Fibroblast of villous mesenchyme (primary cell): ENCODE measurements around the gene ARHGAP11A. TPM values are rescaled to one million over a fixed set of nuclear protein-coding genes. Genes with fewer than 3 reads are reported as not detected.
A peak's percentile ranks its signal among the peaks of the same experiment; 100 is the strongest.
"Not testable (repeated sequence)": the region's sequence is repeated elsewhere in the genome, so short reads cannot be mapped to it uniquely, and the experiment has no call there.

Experiments
- DNase-seq: peaks from one replicate; pipeline ENCODE4 v3.0.0-alpha.2; 2010; ENCODE audit warnings: low read depth
- H3K4me3 ChIP-seq: 2 replicates; pipeline ENCODE4 v1.5.1; 2011; ENCODE audit warnings: low read depth, mild to moderate bottlenecking, low read length
- total RNA-seq: library from RNA; depleted of rRNA; stranded (reverse); fragments of >200 nt; gene quantifications from 2 replicates; pipeline ENCODE4 v1.2.3, GENCODE V29; 2012
- TF ChIP-seq, protein P1 (sequence below): IDR thresholded peaks from 2 replicates; pipeline ENCODE4 v1.5.1; 2012; ENCODE audit warnings: low read depth, mild to moderate bottlenecking, low read length; ENCODE audit not compliant: insufficient read depth

ARHGAP11A gene, protein sequence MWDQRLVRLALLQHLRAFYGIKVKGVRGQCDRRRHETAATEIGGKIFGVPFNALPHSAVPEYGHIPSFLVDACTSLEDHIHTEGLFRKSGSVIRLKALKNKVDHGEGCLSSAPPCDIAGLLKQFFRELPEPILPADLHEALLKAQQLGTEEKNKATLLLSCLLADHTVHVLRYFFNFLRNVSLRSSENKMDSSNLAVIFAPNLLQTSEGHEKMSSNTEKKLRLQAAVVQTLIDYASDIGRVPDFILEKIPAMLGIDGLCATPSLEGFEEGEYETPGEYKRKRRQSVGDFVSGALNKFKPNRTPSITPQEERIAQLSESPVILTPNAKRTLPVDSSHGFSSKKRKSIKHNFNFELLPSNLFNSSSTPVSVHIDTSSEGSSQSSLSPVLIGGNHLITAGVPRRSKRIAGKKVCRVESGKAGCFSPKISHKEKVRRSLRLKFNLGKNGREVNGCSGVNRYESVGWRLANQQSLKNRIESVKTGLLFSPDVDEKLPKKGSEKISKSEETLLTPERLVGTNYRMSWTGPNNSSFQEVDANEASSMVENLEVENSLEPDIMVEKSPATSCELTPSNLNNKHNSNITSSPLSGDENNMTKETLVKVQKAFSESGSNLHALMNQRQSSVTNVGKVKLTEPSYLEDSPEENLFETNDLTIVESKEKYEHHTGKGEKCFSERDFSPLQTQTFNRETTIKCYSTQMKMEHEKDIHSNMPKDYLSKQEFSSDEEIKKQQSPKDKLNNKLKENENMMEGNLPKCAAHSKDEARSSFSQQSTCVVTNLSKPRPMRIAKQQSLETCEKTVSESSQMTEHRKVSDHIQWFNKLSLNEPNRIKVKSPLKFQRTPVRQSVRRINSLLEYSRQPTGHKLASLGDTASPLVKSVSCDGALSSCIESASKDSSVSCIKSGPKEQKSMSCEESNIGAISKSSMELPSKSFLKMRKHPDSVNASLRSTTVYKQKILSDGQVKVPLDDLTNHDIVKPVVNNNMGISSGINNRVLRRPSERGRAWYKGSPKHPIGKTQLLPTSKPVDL
- 14.5 and 25.5 TPM in 2 replicates for total RNA-seq

DNA sequence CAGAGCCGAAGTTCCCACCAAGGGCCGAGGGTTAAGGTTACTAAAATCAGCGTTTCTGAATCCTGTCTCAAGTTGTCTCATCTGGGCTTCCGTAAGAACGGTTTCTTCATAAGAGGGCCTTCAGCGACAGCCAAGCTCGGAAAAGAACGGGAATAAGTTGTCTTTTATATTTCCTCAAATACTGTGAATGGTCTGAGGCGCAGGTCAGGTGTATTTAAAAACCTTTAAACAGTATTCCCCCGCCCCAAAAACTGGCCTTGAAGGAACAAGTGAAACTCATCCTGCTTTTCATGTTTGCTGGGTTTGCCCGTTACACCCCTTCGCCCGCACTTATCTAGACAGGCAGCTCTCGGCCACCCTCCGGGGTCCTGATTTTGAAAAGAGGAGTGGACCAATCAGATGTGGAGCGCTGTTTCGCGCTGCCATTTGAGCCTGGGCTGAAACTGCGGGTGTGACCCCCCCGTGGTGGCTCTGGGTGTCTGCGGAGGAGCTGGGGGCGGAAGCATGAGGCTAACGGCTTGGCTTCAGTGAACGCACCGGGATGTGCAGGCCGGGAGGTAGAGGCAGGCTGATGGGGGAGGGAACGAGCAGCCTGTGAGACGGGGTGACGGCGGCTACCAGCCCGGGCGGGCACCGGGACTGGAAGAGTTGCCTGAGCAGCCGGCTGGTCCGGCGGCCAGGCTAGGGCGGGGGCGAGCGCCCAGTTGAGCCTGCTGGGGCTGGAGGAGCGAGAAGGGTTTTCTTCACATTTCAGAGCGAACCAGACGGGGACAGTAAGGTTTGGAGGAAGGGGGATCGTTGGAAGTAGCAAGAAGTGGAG lies at the start of gene ARHGAP11A:
ARHGAP11A (plus strand) TSS at position 454 of the 820 bp plus-strand sequence. CDS start 708 bp downstream, outside the sequence.
- peak; percentile 90 for DNase-seq
- H3K4me3 ChIP-seq = peak within 1 kb of the TSS; percentile 71

DNA sequence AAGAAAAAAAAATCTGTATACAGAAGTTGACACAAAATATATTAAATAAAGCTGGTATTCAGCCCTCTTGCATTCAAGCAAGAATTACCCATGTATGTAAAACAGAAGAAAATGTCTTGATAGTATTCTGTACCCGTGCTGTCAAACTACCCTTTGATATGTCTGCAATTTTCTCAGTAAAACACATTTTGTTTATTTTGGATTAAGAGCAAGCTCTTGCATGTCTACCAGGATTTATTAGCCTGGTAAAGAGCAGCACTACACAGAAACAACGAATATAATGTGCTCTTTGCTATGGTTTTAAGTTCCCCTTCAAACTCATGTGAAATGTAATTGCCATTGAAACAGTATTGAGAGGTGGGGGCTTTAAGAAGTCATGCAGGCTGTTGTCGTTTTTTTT lies 46.3 kb upstream of the ARHGAP11A start:
- DNase-seq = not testable (repeated sequence)

DNA sequence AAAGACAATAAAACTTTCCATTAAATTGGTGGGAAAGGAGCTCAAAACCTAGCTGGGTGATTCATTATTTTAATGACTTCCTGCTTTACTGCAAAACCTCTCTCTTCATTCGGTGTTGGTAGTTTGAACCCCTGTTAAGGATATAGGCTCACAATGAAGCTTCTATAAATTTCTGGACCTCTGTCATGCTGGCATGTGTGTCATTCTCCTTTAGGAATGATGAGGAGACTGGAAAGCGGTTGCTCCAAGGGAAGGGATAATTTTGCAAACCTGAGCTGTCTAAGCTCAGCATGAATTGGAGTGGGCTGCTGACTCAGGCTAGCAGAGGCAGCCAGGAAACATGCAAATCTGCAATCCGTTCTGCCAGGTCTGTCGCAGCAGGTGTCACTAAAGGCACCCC lies 36.8 kb upstream of the ARHGAP11A start:
- not testable (repeated sequence) for DNase-seq

More for the DNA sequence above, 46.3 kb upstream of the ARHGAP11A start:
- H3K4me3 ChIP-seq = not testable (repeated sequence)

DNA sequence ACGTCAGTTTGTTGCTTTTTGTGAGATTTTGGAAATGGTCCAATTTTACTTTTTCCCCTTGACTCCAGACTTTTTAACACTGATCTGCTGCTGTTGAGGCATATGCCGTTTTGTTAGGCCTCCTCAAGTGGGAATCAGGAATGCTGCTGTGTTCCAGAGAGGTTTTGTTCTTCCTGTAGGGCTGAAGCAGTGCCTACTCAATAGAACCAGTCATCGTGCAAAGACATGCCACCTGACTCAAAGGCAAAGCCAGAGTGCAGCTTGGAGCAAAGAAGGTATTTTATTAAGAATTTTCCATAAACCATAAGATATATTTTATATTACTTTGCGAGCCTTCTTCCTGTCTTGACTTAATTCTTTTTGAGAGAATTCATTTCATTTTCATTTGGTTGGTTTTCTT lies 29.5 kb upstream of the ARHGAP11A start:
- DNase-seq, H3K4me3 ChIP-seq: not testable (repeated sequence)

More for the DNA sequence above, 36.8 kb upstream of the ARHGAP11A start:
- not testable (repeated sequence) for H3K4me3 ChIP-seq

DNA sequence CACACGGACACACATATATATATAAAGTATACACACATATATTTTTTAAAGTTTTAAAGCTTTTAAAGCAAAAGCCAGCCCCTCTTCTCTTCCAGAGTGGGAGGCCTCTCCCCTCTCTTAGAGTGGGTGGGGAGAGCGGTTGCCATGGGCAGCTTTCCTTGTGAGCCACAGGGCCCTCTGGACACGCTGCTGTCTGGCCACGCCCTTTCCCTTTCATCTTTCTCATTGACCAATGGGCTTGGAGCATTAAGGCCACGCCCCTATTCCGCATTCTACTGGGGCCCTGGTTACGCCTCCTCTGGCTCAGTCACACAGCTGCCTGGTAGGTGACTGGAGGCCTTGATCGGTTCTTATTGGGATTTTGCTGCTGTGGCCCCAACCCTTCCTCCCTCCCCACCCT lies 22.2 kb upstream of the ARHGAP11A start, which contains the start of gene GOLGA8N:
GOLGA8N (plus strand) TSS at position 306 of the 400 bp plus-strand sequence.
- not testable (repeated sequence) for H3K4me3 ChIP-seq, DNase-seq

DNA sequence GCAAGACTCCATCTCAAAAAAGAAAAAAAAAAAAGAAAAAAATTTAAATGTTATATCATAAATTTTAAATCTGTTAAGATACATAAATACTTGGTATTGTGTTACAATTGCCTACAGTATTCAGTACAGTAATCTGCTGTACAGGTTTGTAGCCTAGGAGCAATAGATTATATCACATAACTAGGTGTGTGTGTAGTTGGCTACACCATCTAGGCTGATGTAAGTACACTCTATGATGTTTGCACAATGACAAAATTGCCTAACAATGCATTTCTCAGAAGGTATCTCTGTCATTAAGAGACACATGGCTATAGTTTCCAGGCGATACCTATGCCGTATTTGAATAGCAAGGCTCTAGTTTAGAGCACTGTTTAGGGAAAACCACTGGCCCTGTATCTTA lies 5.8 kb upstream of the ARHGAP11A start:
- not testable (repeated sequence) for DNase-seq, H3K4me3 ChIP-seq

DNA sequence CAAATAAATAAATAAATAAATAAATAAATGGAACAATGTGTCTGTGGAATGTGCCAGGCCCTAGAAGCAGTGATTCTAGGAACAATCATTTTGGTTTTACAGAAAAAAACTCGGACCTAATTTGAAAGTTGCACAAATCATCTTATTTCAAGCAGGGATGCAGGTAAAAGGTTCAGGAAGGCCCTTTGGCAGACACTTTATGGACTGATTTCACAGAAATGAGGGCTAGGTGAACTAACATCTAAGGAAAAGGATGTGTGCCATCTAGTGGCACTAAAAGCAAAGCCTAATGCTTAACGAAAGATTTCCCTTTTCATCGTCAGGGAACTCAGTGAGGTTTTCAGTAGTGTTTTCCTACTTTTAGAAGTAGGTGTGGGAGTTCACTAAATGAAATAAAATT lies 4.6 kb upstream of the ARHGAP11A start:
- peak; percentile 55 for DNase-seq
- H3K4me3 ChIP-seq = not testable (repeated sequence)

DNA sequence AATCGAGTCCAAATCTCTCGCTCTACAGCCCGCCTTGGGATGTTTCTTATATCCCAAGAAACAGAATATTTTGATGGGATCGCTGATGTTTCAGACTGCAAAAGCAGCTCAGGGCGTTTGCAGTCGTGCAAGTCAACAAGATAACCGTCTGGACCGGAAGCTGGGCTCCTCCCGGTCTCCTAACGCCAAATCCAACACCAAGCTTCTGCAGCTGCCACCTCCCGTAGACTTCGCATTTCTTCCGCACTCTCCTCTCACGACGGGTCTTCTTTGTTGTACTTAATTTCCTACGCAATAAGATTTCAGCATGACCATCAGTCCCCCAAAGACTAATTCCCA lies 623 bp upstream of the ARHGAP11A start:
- DNase-seq = not testable (repeated sequence)
- peak overlapping the region; percentile 71 for H3K4me3 ChIP-seq

DNA sequence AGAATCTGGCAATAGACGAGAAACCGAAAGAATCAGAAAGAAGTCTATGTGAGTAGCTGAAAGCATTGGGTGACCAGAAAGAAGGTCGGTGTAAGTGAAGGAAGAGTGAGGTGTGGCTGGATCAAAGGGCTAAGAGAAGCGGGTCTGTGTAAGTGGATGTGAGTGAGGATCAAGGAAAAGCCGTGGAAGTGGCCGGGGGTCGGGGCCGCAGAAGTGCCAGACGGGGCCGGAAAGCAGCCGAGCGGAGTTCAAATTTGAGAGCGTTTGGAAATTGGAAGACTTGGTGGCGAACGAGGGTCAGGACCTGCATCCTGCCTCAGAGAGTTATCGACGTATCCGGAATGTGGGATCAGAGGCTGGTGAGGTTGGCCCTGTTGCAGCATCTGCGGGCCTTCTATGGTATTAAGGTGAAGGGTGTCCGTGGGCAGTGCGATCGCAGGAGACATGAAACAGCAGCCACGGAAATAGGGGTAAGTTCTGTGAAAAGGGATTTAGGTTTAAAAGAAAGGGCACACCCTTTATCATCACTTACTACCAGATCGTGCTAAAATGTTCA lies 645 bp downstream of the ARHGAP11A start:
- DNase-seq = peak; percentile 23

DNA sequence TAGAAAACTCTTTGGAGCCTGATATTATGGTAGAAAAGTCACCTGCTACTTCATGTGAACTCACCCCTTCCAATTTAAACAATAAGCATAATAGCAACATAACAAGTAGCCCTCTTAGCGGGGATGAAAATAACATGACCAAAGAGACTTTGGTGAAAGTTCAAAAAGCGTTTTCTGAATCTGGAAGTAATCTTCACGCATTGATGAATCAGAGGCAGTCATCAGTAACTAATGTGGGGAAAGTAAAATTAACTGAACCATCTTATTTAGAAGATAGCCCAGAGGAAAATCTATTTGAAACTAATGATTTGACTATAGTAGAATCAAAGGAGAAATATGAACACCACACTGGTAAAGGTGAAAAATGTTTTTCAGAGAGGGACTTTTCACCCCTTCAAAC lies 21.1 kb downstream of the ARHGAP11A start:
- TF ChIP-seq, protein P1, sequence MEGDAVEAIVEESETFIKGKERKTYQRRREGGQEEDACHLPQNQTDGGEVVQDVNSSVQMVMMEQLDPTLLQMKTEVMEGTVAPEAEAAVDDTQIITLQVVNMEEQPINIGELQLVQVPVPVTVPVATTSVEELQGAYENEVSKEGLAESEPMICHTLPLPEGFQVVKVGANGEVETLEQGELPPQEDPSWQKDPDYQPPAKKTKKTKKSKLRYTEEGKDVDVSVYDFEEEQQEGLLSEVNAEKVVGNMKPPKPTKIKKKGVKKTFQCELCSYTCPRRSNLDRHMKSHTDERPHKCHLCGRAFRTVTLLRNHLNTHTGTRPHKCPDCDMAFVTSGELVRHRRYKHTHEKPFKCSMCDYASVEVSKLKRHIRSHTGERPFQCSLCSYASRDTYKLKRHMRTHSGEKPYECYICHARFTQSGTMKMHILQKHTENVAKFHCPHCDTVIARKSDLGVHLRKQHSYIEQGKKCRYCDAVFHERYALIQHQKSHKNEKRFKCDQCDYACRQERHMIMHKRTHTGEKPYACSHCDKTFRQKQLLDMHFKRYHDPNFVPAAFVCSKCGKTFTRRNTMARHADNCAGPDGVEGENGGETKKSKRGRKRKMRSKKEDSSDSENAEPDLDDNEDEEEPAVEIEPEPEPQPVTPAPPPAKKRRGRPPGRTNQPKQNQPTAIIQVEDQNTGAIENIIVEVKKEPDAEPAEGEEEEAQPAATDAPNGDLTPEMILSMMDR = no peak
- no peak overlapping the region for H3K4me3 ChIP-seq
- no peak for DNase-seq

More for the DNA sequence above, 645 bp downstream of the ARHGAP11A start:
- H3K4me3 ChIP-seq = peak overlapping the region; percentile 71

DNA sequence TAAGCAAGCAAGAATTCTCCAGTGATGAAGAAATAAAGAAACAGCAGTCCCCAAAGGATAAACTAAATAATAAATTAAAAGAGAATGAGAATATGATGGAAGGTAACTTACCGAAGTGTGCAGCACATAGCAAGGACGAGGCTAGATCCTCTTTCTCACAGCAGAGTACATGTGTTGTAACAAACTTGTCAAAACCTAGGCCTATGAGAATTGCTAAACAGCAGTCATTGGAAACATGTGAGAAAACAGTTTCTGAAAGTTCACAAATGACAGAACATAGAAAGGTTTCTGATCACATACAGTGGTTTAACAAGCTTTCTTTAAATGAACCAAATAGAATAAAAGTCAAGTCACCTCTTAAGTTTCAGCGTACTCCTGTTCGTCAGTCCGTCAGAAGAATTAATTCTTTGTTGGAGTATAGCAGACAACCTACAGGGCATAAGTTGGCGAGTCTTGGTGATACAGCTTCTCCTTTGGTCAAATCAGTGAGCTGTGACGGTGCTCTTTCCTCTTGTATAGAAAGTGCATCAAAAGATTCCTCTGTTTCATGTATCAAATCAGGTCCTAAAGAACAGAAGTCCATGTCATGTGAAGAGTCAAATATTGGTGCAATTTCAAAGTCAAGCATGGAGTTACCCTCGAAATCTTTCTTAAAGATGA lies 21.7 kb downstream of the ARHGAP11A start:
- no peak overlapping the region for H3K4me3 ChIP-seq
- TF ChIP-seq, protein P1 = no peak
- no peak for DNase-seq
